Measurements from ENCODE around the gene RRBP1.

DNA sequence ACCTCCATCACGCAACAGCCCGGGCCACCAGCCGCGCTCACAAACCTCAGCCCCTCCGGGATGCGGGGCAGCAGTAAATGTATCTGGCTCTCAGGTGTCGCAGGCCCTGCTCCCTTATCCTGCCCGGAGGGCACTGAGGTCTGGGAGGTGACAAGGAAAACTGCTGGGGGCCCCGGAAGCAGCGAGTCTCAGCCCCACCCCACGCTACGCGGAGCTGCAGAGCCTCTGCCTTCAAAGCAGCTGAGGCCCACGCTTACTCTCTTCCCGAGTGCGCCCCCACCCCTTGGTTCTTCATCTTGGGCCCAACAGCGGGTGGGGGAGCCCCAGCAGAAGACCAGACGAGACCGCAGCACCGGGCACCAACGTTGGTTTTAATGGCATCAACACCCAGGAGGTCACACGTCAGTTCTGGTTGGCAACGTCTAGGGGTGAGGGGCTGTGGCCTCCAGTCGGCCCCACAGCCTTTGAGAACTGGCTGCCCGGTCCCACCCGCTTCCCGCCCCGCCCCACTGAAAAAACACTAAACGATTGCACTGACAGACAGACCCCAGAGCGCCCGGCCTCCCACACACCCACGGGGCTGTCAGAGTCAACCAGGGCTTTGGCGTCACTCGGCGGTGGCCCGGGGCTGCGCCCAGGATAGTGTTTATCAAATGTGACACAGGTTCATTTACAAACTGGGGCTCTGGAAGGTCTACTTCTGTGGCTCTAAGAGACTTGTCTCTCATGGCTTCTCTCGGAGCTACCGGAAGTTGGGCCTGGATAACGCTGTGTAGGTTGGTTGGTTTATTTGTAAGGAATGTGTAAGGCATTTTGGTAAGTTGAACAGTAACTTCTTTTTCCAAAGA, 68.5 kb downstream of the RRBP1 start:
- TF ChIP-seq, protein P1, sequence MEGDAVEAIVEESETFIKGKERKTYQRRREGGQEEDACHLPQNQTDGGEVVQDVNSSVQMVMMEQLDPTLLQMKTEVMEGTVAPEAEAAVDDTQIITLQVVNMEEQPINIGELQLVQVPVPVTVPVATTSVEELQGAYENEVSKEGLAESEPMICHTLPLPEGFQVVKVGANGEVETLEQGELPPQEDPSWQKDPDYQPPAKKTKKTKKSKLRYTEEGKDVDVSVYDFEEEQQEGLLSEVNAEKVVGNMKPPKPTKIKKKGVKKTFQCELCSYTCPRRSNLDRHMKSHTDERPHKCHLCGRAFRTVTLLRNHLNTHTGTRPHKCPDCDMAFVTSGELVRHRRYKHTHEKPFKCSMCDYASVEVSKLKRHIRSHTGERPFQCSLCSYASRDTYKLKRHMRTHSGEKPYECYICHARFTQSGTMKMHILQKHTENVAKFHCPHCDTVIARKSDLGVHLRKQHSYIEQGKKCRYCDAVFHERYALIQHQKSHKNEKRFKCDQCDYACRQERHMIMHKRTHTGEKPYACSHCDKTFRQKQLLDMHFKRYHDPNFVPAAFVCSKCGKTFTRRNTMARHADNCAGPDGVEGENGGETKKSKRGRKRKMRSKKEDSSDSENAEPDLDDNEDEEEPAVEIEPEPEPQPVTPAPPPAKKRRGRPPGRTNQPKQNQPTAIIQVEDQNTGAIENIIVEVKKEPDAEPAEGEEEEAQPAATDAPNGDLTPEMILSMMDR (IDR thresholded peaks at IDR 0.05; ENCODE audit: low read depth, low read length, missing input control): no peak
- no peak for TF ChIP-seq RAD21 (IDR thresholded peaks at IDR 0.05)
- TF ChIP-seq, protein P2, sequence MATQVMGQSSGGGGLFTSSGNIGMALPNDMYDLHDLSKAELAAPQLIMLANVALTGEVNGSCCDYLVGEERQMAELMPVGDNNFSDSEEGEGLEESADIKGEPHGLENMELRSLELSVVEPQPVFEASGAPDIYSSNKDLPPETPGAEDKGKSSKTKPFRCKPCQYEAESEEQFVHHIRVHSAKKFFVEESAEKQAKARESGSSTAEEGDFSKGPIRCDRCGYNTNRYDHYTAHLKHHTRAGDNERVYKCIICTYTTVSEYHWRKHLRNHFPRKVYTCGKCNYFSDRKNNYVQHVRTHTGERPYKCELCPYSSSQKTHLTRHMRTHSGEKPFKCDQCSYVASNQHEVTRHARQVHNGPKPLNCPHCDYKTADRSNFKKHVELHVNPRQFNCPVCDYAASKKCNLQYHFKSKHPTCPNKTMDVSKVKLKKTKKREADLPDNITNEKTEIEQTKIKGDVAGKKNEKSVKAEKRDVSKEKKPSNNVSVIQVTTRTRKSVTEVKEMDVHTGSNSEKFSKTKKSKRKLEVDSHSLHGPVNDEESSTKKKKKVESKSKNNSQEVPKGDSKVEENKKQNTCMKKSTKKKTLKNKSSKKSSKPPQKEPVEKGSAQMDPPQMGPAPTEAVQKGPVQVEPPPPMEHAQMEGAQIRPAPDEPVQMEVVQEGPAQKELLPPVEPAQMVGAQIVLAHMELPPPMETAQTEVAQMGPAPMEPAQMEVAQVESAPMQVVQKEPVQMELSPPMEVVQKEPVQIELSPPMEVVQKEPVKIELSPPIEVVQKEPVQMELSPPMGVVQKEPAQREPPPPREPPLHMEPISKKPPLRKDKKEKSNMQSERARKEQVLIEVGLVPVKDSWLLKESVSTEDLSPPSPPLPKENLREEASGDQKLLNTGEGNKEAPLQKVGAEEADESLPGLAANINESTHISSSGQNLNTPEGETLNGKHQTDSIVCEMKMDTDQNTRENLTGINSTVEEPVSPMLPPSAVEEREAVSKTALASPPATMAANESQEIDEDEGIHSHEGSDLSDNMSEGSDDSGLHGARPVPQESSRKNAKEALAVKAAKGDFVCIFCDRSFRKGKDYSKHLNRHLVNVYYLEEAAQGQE (IDR thresholded peaks at IDR 0.05): no peak
- TF ChIP-seq EGR1 (IDR thresholded peaks at IDR 0.05; ENCODE audit: low read depth in 2 of 2): no peak
